Epidermal melanocyte (primary cell): ENCODE data around the gene RHO.

Experiments used
- DNase-seq: peaks from one replicate; pipeline ENCODE4 v3.0.0; 2011; ENCODE audit warnings: low spot score; ENCODE audit not compliant: insufficient read length

RHO gene

DNA sequence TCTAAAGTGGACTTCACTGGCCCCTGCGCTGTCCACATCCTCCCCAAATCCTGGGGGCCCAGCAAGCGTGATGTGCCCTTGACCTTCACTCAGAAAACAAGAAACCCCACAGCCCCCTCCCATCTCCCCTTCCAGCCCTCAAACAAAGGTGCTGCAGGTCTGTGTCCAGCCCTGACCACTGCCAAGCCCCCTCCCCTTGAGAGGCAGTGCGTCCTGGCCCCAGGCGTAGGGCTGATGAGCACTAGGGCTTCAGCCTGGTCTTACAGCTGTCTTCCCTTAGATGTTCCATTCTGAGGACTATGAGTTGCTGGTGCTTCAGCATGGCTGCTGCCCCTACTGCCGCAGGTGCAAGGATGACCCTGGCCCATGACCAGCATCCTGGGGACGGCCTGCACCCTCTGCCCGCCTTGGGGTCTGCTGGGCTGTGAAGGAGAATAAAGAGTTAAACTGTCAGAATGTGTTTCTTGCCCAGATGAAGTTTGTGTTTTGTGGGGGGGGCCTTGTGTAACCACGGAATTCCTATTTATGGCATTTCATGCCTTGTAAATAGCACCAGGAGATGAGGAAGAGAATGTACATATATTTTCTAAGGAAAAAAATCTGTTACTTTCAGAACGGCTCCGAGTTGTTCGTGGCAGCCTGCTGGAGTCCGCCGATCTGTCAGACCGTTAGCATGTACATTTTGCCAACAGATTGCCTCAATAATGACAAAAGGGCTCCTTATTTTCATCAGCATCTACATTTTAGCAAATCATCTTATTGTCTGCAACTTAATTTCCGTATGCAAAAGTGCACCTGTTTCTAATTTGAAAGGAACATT is 8.3 kb upstream of the RHO start:
- no peak for DNase-seq

DNA sequence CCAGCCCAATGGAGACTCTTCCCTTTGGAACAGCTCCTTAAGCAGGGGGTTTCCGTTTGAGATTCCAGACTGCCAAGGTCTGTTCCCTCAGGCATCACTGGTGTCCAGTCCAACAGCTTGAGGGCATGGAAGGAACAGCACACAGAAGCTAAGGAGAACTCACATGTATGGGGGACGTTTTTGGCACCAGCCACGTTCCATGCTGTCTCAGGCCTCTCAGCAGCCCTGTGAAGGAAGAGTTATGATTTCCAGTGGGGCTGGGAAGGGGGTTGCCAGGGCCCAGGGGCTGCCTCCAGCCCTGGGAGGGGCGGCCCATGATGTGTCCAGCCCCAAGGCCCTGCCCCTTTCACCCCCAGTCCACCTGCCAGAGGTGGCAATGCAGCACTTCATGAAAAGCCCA is 7.5 kb upstream of the RHO start:
- DNase-seq: no peak

DNA sequence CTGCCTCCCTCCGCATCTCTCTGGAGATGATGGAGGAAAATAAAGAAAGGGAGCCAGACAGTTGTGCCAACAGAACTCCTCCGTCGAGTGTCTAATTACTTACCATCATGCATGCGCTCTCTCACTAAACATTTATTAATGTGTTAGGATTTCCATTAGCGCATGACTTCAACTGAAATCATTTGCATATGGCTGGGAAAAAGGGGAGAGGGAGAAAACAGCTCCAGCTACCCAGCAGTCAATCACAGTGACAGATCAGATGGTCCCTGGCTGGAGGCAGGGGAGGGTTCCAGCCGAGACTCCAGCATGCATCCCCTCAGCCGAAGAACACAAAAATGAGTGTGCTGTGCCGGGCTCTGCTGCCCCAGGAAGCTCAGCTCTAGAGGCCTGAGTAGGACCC is 6.8 kb upstream of the RHO start:
- DNase-seq: no peak

DNA sequence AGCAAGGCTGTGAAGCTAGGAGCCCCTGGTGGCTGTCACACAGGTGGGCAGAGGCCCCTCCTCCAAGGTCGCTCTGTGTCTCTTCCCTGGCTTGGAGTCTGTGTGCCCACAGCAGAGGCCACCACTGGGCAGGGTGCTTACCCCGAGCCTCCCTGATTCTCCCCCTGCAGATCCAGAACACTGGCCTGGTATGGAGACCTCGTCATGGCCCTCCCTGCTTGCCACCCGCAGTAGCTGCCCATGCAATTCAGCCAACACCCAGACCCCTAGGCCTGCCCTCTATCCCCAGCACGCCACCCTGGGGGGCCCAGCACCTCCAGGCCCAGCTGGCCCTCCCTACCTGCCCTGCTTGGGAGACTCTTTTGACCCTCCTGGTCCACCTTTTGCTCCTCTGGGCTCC is 5.5 kb upstream of the RHO start:
- DNase-seq: no peak

DNA sequence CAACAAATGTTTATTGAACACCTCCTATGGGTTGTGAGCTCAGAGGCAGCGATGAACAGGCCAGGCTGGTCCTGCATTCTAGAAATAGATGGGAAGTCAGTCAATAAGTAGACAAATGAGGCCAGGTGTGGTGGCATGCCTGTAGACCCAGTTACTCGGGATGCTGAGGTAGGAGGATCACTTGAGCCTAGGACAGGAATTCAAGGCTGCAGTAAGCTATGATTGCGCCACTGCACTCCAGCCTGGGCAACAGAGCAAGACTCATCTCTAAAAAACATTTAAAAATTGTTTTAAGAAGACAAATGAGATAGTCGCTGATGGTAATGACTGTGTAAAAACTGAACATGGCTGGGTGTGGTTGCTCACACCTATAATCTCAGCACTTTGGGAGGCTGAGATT is 4.4 kb upstream of the RHO start:
- no peak for DNase-seq

DNA sequence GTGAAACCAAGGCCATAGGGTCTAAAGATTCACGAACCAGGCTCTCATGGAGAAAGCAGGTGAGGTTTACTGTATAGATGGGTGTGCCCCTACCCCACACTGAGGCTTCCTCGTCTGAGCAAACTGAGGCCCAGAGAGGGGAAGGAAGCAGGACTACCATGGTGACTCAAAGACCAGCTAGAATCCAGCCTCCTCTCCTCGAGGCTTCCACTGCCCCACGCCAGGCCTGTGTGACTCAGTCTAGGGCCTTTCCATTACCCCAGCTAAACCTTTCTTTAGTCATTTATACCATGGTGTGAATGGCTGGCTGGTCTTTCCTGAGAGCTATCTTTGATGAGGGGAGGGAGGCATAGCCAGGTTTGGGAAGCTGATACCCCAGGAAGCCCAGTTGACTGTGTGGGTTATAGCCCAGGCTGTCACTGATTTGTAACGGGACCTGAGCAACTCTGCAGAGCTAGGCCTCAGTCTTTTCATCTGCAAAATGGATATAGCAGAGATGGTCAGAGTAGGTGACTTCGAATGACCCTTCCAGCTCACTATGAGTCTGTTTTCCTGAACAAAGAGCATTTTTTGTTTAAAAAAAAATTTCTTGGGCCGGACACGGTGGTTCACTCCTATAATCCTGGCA is 3.0 kb upstream of the RHO start:
- DNase-seq: no peak

DNA sequence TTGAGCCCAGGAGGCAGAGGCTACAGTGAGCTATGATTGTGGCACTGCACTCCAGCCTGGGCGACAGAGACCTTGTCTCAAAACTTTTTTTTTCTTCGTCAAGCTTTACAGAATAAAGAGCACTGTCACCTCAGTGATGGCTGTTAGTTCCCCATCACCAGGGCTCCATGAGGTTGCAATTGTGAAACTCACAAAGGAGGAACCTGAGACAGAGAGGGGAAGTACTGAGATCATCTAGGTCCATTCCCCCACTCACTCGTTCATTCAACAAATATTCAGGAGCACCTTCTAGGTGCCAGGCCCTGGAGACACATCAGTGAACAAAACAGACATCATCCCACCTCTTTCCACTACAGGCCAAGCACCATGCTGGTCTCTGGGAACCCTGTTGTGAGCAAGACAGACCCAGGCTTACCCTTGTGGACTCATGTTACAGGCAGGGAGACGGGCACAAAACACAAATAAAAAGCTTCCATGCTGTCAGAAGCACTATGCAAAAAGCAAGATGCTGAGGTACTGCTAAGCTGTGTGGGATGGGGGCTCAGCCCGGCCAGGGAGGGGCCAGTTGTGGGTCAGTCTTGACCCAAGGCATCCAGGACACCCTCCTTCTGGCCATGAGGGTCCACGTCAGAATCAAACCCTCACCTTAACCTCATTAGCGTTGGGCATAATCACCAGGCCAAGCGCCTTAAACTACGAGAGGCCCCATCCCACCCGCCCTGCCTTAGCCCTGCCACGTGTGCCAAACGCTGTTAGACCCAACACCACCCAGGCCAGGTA is 2.1 kb upstream of the RHO start:
- no peak for DNase-seq

DNA sequence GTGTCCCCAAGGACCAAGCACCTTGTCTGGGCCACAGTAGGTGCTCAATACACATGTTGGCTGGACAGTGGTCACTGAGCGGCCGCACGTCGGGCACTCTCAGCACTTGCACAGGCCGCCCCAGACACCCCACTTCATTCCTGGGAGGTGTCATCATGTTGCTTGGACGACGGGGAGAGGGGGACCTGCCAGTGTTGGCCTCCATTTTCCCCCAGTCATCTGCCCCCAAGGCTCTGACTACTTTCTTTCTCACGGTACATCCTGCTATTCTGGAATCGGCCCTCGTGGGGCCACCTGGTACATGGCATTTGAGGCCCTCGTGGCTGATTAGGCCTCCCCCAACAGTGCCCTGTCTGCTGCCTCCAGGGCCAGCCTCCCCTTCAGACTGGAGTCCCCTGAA is 1.2 kb upstream of the RHO start:
- no peak for DNase-seq

DNA sequence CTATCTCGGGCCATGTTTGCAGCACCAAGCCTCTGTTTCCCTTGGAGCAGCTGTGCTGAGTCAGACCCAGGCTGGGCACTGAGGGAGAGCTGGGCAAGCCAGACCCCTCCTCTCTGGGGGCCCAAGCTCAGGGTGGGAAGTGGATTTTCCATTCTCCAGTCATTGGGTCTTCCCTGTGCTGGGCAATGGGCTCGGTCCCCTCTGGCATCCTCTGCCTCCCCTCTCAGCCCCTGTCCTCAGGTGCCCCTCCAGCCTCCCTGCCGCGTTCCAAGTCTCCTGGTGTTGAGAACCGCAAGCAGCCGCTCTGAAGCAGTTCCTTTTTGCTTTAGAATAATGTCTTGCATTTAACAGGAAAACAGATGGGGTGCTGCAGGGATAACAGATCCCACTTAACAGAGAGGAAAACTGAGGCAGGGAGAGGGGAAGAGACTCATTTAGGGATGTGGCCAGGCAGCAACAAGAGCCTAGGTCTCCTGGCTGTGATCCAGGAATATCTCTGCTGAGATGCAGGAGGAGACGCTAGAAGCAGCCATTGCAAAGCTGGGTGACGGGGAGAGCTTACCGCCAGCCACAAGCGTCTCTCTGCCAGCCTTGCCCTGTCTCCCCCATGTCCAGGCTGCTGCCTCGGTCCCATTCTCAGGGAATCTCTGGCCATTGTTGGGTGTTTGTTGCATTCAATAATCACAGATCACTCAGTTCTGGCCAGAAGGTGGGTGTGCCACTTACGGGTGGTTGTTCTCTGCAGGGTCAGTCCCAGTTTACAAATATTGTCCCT is 1.2 kb downstream of the RHO start:
- DNase-seq: no peak

DNA sequence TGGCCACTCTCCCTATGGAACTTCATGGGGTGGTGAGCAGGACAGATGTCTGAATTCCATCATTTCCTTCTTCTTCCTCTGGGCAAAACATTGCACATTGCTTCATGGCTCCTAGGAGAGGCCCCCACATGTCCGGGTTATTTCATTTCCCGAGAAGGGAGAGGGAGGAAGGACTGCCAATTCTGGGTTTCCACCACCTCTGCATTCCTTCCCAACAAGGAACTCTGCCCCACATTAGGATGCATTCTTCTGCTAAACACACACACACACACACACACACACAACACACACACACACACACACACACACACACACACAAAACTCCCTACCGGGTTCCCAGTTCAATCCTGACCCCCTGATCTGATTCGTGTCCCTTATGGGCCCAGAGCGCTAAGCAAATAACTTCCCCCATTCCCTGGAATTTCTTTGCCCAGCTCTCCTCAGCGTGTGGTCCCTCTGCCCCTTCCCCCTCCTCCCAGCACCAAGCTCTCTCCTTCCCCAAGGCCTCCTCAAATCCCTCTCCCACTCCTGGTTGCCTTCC is 1.9 kb downstream of the RHO start:
- DNase-seq: no peak

DNA sequence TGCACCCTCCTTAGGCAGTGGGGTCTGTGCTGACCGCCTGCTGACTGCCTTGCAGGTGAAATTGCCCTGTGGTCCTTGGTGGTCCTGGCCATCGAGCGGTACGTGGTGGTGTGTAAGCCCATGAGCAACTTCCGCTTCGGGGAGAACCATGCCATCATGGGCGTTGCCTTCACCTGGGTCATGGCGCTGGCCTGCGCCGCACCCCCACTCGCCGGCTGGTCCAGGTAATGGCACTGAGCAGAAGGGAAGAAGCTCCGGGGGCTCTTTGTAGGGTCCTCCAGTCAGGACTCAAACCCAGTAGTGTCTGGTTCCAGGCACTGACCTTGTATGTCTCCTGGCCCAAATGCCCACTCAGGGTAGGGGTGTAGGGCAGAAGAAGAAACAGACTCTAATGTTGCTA is 2.4 kb downstream of the RHO start:
- DNase-seq: no peak

DNA sequence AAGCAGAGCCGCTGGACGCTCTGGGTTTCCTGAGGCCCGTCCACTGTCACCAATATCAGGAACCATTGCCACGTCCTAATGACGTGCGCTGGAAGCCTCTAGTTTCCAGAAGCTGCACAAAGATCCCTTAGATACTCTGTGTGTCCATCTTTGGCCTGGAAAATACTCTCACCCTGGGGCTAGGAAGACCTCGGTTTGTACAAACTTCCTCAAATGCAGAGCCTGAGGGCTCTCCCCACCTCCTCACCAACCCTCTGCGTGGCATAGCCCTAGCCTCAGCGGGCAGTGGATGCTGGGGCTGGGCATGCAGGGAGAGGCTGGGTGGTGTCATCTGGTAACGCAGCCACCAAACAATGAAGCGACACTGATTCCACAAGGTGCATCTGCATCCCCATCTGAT is 3.3 kb downstream of the RHO start:
- DNase-seq: no peak

DNA sequence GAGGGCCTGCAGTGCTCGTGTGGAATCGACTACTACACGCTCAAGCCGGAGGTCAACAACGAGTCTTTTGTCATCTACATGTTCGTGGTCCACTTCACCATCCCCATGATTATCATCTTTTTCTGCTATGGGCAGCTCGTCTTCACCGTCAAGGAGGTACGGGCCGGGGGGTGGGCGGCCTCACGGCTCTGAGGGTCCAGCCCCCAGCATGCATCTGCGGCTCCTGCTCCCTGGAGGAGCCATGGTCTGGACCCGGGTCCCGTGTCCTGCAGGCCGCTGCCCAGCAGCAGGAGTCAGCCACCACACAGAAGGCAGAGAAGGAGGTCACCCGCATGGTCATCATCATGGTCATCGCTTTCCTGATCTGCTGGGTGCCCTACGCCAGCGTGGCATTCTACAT is 3.8 kb downstream of the RHO start:
- DNase-seq: no peak

DNA sequence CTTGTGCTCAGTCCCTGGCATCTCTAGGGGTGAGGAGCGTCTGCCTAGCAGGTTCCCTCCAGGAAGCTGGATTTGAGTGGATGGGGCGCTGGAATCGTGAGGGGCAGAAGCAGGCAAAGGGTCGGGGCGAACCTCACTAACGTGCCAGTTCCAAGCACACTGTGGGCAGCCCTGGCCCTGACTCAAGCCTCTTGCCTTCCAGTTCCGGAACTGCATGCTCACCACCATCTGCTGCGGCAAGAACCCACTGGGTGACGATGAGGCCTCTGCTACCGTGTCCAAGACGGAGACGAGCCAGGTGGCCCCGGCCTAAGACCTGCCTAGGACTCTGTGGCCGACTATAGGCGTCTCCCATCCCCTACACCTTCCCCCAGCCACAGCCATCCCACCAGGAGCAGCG is 5.0 kb downstream of the RHO start:
- no peak for DNase-seq

DNA sequence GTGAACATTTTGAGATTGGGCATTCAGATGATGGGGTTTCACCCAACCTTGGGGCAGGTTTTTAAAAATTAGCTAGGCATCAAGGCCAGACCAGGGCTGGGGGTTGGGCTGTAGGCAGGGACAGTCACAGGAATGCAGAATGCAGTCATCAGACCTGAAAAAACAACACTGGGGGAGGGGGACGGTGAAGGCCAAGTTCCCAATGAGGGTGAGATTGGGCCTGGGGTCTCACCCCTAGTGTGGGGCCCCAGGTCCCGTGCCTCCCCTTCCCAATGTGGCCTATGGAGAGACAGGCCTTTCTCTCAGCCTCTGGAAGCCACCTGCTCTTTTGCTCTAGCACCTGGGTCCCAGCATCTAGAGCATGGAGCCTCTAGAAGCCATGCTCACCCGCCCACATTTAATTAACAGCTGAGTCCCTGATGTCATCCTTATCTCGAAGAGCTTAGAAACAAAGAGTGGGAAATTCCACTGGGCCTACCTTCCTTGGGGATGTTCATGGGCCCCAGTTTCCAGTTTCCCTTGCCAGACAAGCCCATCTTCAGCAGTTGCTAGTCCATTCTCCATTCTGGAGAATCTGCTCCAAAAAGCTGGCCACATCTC is 6.1 kb downstream of the RHO start:
- no peak for DNase-seq

DNA sequence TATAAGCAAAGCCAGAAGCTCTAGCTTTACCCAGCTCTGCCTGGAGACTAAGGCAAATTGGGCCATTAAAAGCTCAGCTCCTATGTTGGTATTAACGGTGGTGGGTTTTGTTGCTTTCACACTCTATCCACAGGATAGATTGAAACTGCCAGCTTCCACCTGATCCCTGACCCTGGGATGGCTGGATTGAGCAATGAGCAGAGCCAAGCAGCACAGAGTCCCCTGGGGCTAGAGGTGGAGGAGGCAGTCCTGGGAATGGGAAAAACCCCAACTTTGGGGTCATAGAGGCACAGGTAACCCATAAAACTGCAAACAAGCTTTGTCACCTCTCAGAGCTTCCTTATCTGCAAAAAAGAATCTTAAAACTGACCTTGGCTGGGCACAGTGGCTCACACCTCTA is 6.6 kb downstream of the RHO start:
- DNase-seq: no peak

DNA sequence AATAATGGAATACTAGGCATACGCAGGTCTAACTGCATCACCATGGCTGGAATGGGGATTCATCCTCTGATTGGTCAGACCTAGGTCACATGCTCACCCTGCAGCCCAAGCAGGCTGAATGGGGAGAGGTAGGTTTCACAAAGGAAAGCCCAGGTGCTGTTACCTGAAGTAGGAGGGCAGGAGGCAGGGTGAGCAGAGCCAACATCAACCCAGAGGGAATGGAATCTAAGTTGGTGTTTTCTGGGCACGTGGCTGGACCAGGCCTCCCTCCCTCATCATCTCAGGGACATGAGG is 7.9 kb downstream of the RHO start:
- no peak for DNase-seq

DNA sequence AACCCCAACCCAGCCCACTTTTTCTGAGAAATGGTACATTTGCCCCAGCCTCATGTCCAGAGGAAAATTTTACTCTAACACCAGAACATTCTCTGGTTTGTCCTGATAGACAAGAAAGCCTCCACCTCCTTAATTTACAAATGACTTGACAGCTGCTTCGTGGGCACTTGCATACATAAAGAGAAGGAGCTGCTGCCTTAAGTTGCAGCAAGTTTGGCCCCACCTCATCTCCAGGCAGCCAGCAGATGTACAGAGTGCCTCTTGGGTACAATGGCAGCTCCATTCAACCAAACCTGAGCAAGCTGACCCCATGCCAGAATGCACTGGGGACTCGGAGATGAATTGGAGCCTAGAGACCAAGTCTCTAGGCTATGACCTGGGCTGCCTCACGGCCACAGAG is 8.4 kb downstream of the RHO start:
- DNase-seq: no peak

DNA sequence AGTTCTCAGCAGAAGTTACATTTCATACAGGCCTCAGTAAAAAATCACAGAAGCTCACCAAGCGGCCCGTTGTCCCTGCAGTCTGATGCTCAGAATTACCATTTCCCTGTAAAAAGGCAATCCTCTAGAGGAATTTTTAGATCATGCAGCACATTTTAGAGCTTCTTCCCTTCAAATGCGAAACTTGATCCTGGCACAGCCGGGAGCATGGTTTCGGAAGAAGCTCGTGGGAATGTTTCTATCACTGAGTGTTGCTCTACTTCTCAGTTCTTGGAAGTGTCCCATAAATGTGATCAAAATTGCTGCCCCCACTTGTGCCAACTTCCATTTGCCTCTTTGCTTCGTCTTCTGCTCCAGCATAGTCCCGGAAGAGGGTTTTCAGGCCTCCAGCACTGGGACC is 10.8 kb downstream of the RHO start:
- no peak for DNase-seq

DNA sequence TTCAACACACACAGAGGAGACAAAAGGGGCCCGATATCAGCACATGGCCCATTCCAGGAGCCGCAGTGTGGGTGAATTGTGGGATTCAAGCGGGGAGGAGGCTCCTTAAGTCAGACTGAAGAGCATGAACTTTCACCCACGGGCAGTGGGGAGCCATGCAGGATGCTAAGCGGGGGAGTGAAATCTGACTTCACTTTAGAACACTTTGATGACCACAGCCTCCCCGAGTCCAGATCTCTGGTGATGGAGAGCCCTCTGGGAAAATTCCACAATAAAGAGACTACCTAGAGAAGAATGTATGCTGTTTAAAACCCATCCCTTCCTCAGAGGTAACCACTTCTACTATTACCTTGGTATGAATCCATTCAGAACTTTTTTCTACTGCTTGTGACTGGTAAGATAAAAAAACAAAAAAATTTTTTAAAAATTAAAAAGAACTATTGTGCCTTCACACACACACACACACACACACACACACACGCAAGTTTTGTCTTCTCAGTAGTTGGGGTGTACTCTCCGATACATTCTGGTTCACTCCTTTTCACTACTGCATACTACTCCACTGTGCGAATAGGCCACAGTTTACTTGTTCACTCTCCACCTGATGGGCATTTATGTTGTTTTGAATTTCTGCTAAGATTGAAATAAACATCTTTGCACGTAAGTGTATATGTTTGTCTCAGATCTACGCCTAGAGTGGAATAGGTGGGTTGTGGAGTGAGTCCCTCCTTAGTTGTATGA is 12.5 kb downstream of the RHO start:
- no peak for DNase-seq

DNA sequence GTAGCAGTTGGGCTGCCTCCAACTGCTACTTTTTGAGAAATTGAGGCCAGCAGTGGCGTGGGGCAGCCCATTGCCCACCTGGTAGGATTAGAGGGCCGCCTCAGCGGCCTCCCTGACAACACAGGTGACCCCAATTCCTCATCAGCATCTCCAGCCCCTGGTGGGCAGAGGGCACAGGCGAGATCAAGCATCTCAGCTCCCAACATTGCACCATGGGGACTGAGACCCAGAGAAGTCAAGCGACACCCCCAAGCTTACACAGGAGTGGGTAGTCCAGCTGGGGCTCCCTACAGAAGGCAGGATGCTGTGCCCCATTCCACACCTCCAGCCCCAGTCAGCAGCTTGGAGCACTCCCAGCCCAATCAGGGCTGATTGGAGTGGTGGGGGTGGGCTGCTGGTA is 14.3 kb downstream of the RHO start:
- DNase-seq: no peak
